ACHN (cell line): Measurements from ENCODE around the gene IYD.
"Not testable (repeated sequence)": the region's sequence is repeated elsewhere in the genome, so short reads cannot be mapped to it uniquely, and the experiment has no call there.

Source experiments
- DNase-seq: peaks from one replicate; pipeline ENCODE4 v3.0.0-alpha.2; 2015
- in situ Hi-C: cut with HindIII; loops from 2 replicates; pipeline ENCODE4 v1.10.0; 2017; ENCODE audit warnings: low sequenced_read_pairs, low pct_ligation_motif_present, low pct_unique_long_range_greater_than_20kb

The IYD gene

GRCh38 chr6:150417899-150418826 lies 49.4 kb downstream of the IYD start:
- peak; percentile 71 for DNase-seq
- in situ Hi-C loops, result no loop called here

GRCh38 chr6:150418827-150419594 lies 50.2 kb downstream of the IYD start:
- peak; percentile 61 for DNase-seq
- in situ Hi-C loops, result no loop called here

GRCh38 chr6:150420428-150420827 lies 51.6 kb downstream of the IYD start:
- no peak for DNase-seq
- in situ Hi-C loops, result no loop called here

- in situ Hi-C loops, result no loop called here
- DNase-seq, result no peak
Measured at GRCh38 chr6:150420926-150421325, 52.1 kb downstream of the IYD start.

GRCh38 chr6:150425508-150425907 lies 56.7 kb downstream of the IYD start:
- DNase-seq, result no peak
- in situ Hi-C loops, result no loop called here

GRCh38 chr6:150426198-150426597 lies 57.4 kb downstream of the IYD start:
- DNase-seq, result no peak
- in situ Hi-C loops, result no loop called here

- no peak for DNase-seq
- in situ Hi-C loops, result no loop called here
Measured at GRCh38 chr6:150427037-150427602, 58.3 kb downstream of the IYD start.

- DNase-seq, result no peak
- in situ Hi-C loops, result no loop called here
Measured at GRCh38 chr6:150427843-150428242, 59.0 kb downstream of the IYD start.

GRCh38 chr6:150430815-150431214 lies 62.0 kb downstream of the IYD start:
- in situ Hi-C loops, result no loop called here
- no peak for DNase-seq

GRCh38 chr6:150435360-150435759 lies 66.5 kb downstream of the IYD start:
- in situ Hi-C loops, result no loop called here
- DNase-seq, result no peak

GRCh38 chr6:150435832-150436231 lies 67.0 kb downstream of the IYD start:
- in situ Hi-C loops, result no loop called here
- DNase-seq, result no peak

- in situ Hi-C loops, result no loop called here
- no peak for DNase-seq
Measured at GRCh38 chr6:150439373-150439772, 70.6 kb downstream of the IYD start.

GRCh38 chr6:150443621-150444020 lies 74.8 kb downstream of the IYD start:
- in situ Hi-C loops, result no loop called here

GRCh38 chr6:150444308-150444707 lies 75.5 kb downstream of the IYD start:
- in situ Hi-C loops, result no loop called here
- no peak for DNase-seq

More at GRCh38 chr6:150443621-150444020, 74.8 kb downstream of the IYD start:
- DNase-seq, result no peak

GRCh38 chr6:150445486-150445885 lies 76.7 kb downstream of the IYD start:
- no peak for DNase-seq
- in situ Hi-C loops, result no loop called here

- in situ Hi-C loops, result no loop called here
- no peak for DNase-seq
Measured at GRCh38 chr6:150448221-150448620, 79.4 kb downstream of the IYD start.

GRCh38 chr6:150449055-150449454 lies 80.2 kb downstream of the IYD start:
- in situ Hi-C loops, result not testable (repeated sequence)

GRCh38 chr6:150450918-150451317 lies 82.1 kb downstream of the IYD start:
- in situ Hi-C loops, result no loop called here
- DNase-seq, result no peak

More at GRCh38 chr6:150449055-150449454, 80.2 kb downstream of the IYD start:
- DNase-seq, result not testable (repeated sequence)

- no peak for DNase-seq
- in situ Hi-C loops, result no loop called here
Measured at GRCh38 chr6:150451807-150452427, 83.1 kb downstream of the IYD start.
